Measurements from ENCODE around the gene SLC34A1.
A peak's percentile ranks its signal among the peaks of the same experiment; 100 is the strongest.

SLC34A1 gene

DNA sequence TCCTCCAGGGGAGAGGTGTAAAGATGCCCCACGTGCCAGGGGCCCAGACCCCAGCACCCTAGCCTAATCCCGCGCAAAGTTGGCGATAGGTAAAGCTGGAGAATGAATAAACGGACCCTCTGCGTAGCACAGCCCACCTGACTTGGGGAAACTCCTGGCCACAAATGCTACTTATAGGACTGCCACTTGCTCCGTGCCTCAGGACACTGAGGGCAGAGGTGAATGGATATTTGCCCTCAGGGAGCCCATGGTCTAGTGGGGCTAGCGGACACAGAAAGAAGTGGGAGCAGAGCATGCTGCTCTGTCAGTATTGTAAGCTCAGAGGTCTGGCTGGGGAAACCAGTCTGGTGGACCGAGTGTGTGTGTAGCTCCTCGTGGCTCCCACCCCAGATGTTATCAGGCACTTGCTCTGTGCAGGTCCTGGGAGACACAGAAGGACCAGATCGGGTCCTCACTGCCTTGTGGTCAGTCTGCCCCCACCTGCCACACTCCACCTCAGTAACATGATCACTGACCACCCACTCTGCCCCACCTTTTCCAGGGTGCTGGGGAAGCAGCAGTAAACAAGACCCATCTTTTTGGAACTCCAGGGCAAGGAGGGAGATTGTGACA is 43.1 kb downstream of the SLC34A1 start:
- no peak overlapping the region for H2AFZ ChIP-seq (ENCODE audit: low read depth, low read length, severe bottlenecking)

DNA sequence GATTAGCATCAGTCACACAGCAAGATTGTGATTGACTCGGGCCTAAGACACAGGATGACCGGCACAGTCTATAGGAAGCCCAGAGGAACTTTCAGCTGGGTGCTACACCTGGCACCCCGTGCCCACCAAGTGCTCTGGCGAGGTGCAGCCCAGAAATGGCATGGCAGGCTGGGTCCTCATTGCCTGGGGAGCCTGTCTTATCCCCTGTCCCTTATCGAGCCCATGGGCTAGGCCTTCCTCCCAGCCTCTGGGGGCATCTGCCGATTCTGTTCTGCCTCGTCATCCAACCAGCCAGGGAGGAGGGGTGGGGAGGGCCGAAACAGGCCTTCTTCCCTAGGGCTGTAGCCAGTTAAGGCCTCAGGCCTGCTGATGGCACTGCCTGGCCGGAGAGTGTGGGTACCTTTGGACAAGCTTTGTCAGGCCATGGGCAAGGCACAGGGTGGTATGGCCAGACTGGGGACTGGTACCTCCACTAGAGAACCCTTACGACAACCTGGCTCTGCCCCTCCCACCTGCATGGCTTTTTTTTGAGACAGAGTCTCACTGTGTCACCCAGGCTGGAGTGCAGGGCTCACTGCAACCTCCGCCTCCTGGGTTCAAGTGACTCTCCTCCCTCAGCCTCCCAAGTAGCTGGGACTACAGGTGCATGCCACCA is 43.8 kb downstream of the SLC34A1 start:
- peaks cover 22% of the 10 kb centered on the region for H3K79me2 ChIP-seq (ENCODE audit: insufficient read depth, low read length)
- H3K4me2 ChIP-seq (ENCODE audit: low read depth, low read length, poor library complexity, severe bottlenecking): peak overlapping the region; percentile 71
- H3K27ac ChIP-seq (ENCODE audit: low read depth, low read length): peak overlapping the region; percentile 95
- H3K27me3 ChIP-seq (ENCODE audit: low read length): no peaks in the 10 kb centered on the region
- H4K20me1 ChIP-seq (ENCODE audit: low read depth, low read length): no peaks in the 10 kb centered on the region; the same call in 1 of the 2 replicates
- no peaks in the 10 kb centered on the region for H3K9me2 ChIP-seq (replicated peaks; ENCODE audit: insufficient read depth, low read length)
- no peaks in the 10 kb centered on the region for H3K36me3 ChIP-seq (ENCODE audit: low read length)
- no peak overlapping the region for H2AFZ ChIP-seq (ENCODE audit: low read depth, low read length, severe bottlenecking)
- H3F3A ChIP-seq (ENCODE audit: insufficient read depth): peaks cover 52% of the 10 kb centered on the region
- H3K9me3 ChIP-seq (ENCODE audit: insufficient read depth, low read length): no peaks in the 10 kb centered on the region
- TF ChIP-seq, protein P1, sequence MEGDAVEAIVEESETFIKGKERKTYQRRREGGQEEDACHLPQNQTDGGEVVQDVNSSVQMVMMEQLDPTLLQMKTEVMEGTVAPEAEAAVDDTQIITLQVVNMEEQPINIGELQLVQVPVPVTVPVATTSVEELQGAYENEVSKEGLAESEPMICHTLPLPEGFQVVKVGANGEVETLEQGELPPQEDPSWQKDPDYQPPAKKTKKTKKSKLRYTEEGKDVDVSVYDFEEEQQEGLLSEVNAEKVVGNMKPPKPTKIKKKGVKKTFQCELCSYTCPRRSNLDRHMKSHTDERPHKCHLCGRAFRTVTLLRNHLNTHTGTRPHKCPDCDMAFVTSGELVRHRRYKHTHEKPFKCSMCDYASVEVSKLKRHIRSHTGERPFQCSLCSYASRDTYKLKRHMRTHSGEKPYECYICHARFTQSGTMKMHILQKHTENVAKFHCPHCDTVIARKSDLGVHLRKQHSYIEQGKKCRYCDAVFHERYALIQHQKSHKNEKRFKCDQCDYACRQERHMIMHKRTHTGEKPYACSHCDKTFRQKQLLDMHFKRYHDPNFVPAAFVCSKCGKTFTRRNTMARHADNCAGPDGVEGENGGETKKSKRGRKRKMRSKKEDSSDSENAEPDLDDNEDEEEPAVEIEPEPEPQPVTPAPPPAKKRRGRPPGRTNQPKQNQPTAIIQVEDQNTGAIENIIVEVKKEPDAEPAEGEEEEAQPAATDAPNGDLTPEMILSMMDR (IDR thresholded peaks at IDR 0.05; ENCODE audit: insufficient read depth, low read length, poor library complexity, severe bottlenecking): no peak
- no peak for TF ChIP-seq EZH2phosphoT487 (conservative IDR thresholded peaks at IDR 0.05; ENCODE audit: low read length)
- peak overlapping the region; percentile 68 for H3K9ac ChIP-seq (ENCODE audit: low read length)
- H3K4me3 ChIP-seq (ENCODE audit: insufficient read depth, low read length, poor library complexity, severe bottlenecking): peak overlapping the region; percentile 63

More for the DNA sequence above, 43.1 kb downstream of the SLC34A1 start:
- TF ChIP-seq, protein P1 (IDR thresholded peaks at IDR 0.05; ENCODE audit: insufficient read depth, low read length, poor library complexity, severe bottlenecking): no peak
- no peak for TF ChIP-seq EZH2phosphoT487 (conservative IDR thresholded peaks at IDR 0.05; ENCODE audit: low read length)
- Histone ChIP-seq H3K9ac (ENCODE audit: low read length) (peak overlapping the region; percentile 68), H3K36me3 (ENCODE audit: low read length) (no peaks in the 10 kb centered on the region), H4K20me1 (ENCODE audit: low read depth, low read length) (no peaks in the 10 kb centered on the region; the same call in 1 of the 2 replicates), H3K27ac (ENCODE audit: low read depth, low read length) (peak overlapping the region; percentile 95), H3K4me3 (ENCODE audit: insufficient read depth, low read length, poor library complexity, severe bottlenecking) (peak overlapping the region; percentile 63), H3K27me3 (ENCODE audit: low read length) (no peaks in the 10 kb centered on the region), H3F3A (ENCODE audit: insufficient read depth) (peaks cover 50% of the 10 kb centered on the region), H3K9me2 (replicated peaks; ENCODE audit: insufficient read depth, low read length) (no peaks in the 10 kb centered on the region), H3K9me3 (ENCODE audit: insufficient read depth, low read length) (no peaks in the 10 kb centered on the region), H3K4me2 (ENCODE audit: low read depth, low read length, poor library complexity, severe bottlenecking) (peak overlapping the region; percentile 71), H3K79me2 (ENCODE audit: insufficient read depth, low read length) (peaks cover 22% of the 10 kb centered on the region)

DNA sequence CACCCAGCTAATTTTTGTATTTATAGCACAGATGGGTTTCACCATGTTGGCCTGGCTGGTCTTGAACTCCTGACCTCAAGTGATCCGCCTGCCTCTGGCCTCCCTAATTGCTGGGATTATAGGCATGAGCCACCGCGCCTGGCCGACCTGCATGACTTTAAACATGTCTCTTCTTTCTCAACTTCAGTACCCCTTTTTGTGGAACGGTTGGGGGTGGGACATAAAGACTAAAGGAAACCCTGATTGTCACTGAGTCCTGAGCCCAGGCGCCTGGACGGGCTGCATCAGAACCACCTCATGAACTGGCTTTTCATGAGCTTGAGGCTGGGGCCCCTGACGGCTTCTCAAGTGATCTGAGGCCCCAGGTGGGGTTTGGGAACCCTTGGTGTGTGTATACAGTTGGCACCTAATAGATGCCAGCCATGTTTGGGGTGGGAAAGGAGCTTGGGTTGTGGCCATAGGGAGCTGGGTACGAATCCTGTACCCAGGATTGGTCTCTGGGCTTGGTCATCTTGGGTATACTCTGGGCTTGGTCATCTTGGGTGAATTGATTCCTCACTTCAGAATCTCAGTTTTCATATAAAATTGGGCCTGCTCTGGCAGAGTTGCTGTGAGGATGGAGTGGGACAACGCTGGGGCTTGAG is 44.5 kb downstream of the SLC34A1 start:
- peak overlapping the region; percentile 0 for H3K4me3 ChIP-seq (ENCODE audit: insufficient read depth, low read length, poor library complexity, severe bottlenecking)
- no peaks in the 10 kb centered on the region; the same call in 1 of the 2 replicates for H4K20me1 ChIP-seq (ENCODE audit: low read depth, low read length)
- H3K9ac ChIP-seq (ENCODE audit: low read length): peak overlapping the region; percentile 68
- H3K9me2 ChIP-seq (replicated peaks; ENCODE audit: insufficient read depth, low read length): no peaks in the 10 kb centered on the region
- peaks cover 52% of the 10 kb centered on the region for H3F3A ChIP-seq (ENCODE audit: insufficient read depth)
- peak overlapping the region; percentile 71 for H3K4me2 ChIP-seq (ENCODE audit: low read depth, low read length, poor library complexity, severe bottlenecking)
- H2AFZ ChIP-seq (ENCODE audit: low read depth, low read length, severe bottlenecking): no peak overlapping the region
- H3K79me2 ChIP-seq (ENCODE audit: insufficient read depth, low read length): peaks cover 22% of the 10 kb centered on the region
- H3K27ac ChIP-seq (ENCODE audit: low read depth, low read length): peak overlapping the region; percentile 95
- no peaks in the 10 kb centered on the region for H3K9me3 ChIP-seq (ENCODE audit: insufficient read depth, low read length)
- no peak for TF ChIP-seq EZH2phosphoT487 (conservative IDR thresholded peaks at IDR 0.05; ENCODE audit: low read length)
- TF ChIP-seq, protein P1 (IDR thresholded peaks at IDR 0.05; ENCODE audit: insufficient read depth, low read length, poor library complexity, severe bottlenecking): no peak
- H3K36me3 ChIP-seq (ENCODE audit: low read length): no peaks in the 10 kb centered on the region
- no peaks in the 10 kb centered on the region for H3K27me3 ChIP-seq (ENCODE audit: low read length)

Data from SU-DHL-6 (cell line).